ENCODE measurements around the gene CCDC57. TPM values are rescaled to one million over a fixed set of nuclear protein-coding genes. Genes with fewer than 3 reads are reported as not detected.
"Not testable (repeated sequence)": the region's sequence is repeated elsewhere in the genome, so short reads cannot be mapped to it uniquely, and the experiment has no call there.

CCDC57 gene
- polyA plus RNA-seq (ENCODE audit: insufficient read length), result 29.9 TPM

GRCh38 chr17:82212331-82213250, at the start of gene CCDC57:
Gene CCDC57, minus strand, starts transcription at chr17:82212842. Its CDS starts 10,898 bp downstream, at chr17:82201944.
- DNase-seq, result peak; percentile 83

GRCh38 chr17:82262344-82262743, 49.7 kb upstream of the CCDC57 start:
- no peak for DNase-seq

- not testable (repeated sequence) for DNase-seq
Measured at GRCh38 chr17:82259972-82260961, 47.6 kb upstream of the CCDC57 start.

- DNase-seq, result no peak
Measured at GRCh38 chr17:82258555-82258954, 45.9 kb upstream of the CCDC57 start.

GRCh38 chr17:82257473-82257872, 44.8 kb upstream of the CCDC57 start:
- DNase-seq, result no peak

GRCh38 chr17:82256242-82256885, 43.7 kb upstream of the CCDC57 start:
- no peak for DNase-seq

GRCh38 chr17:82255402-82255972, 42.8 kb upstream of the CCDC57 start:
- DNase-seq, result no peak

GRCh38 chr17:82254746-82255145, 42.1 kb upstream of the CCDC57 start:
- DNase-seq, result not testable (repeated sequence)

GRCh38 chr17:82254096-82254495, 41.5 kb upstream of the CCDC57 start:
- DNase-seq, result not testable (repeated sequence)

- no peak for DNase-seq
Measured at GRCh38 chr17:82253179-82253544, 40.5 kb upstream of the CCDC57 start.

- no peak for DNase-seq
Measured at GRCh38 chr17:82252511-82253178, 40.0 kb upstream of the CCDC57 start.

- DNase-seq, result no peak
Measured at GRCh38 chr17:82250868-82251500, 38.3 kb upstream of the CCDC57 start.

- no peak for DNase-seq
Measured at GRCh38 chr17:82249896-82250581, 37.4 kb upstream of the CCDC57 start.

GRCh38 chr17:82248815-82249674, 36.4 kb upstream of the CCDC57 start:
- no peak for DNase-seq

GRCh38 chr17:82247856-82248671, 35.4 kb upstream of the CCDC57 start:
- no peak for DNase-seq

GRCh38 chr17:82247182-82247823, 34.7 kb upstream of the CCDC57 start:
- no peak for DNase-seq

GRCh38 chr17:82246365-82247181, 33.9 kb upstream of the CCDC57 start:
- no peak for DNase-seq

Measured in hindlimb muscle (tissue), 1 donor.